DMS 273 (cell line): ENCODE results near the gene SEC24B.
A peak's percentile ranks its signal among the peaks of the same experiment; 100 is the strongest.
"Not testable (repeated sequence)": the region's sequence is repeated elsewhere in the genome, so short reads cannot be mapped to it uniquely, and the experiment has no call there.

Experiments used
- DNase-seq: peaks from one replicate; lab custom pipeline; 2025; ENCODE audit not compliant: unreplicated experiment; lab: John Stamatoyannopoulos, UW

SEC24B gene

DNA sequence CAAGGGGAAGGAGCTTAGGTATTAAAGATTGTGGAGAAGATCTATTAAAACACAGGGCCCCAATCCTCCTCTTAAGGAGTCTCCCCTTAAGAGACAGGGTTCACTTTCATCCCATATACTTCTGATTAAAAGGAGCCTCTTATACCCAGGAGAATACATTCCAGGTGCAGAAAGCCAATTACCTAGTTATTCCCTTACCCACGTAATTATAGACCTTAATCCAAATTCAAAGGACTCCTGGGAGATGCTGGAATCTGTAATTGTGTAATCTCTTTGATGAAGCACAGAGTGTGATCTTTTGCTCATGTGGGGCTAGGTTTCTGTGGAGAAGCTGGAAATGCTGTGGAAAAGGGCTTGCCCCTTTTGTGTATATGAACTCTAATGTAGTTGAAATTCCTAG, 1.4 kb upstream of the SEC24B start:
- no peak for DNase-seq

DNA sequence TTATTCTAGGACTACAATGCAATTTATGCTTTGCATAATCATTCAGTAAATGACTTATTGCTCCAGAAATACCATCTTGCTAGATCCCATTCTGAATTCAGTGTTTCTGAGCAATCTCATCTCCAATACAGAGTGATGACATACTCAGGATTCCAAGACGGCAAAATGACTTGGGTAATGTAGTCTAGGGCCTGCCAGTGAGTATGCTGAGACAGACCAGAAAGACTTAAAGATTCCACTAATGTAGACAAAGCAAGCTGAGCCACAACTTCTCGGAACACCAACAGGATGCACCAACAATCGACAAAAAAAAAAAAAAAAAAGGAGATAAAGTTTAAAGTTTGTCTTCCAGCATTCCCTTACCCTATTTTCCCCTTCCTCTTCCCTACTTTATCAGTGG, 919 bp upstream of the SEC24B start:
- no peak for DNase-seq

DNA sequence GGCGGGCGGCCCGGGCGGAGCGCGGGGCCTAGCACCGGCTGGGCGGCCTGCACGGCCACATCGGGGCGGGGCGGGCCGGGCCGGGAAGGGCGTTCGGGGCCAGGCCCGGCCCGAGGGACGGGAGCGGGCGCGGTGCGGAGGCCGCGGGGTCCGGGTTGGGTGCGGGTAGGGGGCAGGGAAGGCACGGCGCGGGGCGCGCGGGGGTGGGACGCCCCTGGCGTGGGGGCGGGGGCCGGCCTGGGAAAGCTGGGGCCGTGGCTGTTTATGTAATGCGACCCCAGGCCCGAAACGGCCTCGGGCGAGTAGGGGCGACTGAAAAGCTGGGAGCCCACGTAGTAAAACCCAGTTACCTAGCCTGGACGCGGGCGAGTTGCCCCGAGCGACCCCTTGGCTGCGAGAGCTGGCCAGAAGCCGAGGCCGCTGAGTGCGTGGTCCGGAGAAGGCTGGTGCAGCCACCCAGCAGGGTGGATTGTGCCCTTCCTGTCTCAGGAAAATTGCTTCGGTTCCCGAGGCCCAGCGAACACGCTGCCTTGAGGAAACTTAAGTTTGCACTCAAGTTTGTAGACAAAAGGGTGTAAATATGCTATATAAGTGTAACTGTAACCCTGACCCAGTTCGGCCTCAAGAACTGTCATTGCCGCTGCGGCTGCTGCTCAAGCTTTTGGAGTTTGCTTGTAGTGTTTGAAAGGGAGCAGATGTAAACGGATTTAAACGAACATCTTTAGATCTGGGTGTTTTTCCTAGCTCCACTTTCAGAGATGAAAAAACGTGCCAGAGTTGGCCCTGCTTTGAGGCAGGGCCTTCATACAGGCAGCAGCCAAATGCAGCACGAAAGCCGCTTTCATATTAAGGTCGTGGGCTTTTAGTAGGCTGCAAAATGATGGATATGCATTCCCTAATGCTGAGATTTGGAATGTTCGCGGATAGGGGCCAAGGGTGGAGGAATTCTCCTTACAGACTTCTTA, 674 bp downstream of the SEC24B start:
- peak; percentile 59 for DNase-seq

DNA sequence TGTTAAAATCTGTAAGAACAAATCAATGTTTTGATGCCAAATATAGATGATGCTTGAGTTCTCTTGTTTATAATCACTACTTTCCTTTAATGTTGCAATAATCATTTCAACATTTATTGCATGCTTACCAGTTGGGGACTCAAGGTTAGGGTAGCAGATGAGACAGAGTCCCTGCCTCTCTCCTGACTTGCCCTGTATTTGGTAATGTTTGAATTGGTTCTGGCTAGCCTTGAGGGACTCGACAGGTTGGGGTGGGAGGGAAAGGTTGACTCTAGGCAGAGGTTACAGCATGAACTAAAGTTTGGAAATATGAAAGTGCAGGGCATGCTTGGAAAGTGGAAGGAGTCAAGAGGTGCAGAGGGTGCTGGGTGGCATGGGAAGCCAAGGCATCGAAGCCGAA, 2.0 kb downstream of the SEC24B start:
- DNase-seq: no peak

DNA sequence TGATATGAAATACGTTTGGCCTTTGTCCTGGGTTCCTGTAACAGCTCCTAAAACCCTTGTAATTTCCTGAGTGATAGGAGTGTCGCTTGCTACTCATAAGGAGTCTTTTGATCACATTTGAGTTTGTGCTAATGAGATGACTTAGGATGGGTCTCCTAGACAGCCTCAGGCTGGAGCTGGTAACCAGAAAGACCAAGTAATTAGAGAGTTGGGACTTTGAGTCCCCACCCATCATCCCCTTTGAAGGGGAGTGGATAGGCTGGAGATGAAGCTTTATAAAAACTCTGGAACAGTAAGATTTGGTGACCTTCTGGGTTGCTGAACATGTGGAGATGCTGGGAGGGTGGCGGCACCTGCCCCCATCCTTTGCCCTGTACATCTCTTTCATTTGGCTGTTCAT, 2.9 kb downstream of the SEC24B start:
- DNase-seq: no peak

DNA sequence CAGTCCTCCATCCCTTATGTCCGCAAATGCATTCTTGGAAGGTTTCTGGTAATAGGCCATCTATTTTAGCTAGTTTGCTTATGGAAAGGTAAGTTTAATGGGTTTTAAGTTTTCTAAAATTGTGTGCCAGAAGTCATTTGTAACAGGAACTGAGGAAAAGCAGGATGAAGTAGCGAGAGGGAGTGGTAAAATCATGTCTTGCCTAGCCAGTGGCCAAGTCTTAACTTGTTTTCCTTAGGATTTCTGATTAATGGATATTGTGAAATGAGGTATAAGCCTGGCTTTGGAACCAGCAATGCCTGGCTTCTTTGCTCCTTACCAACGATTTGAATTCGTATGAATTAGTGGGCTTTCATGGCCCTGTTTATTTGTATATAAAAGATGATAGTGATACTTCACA, 7.3 kb downstream of the SEC24B start:
- DNase-seq: no peak

DNA sequence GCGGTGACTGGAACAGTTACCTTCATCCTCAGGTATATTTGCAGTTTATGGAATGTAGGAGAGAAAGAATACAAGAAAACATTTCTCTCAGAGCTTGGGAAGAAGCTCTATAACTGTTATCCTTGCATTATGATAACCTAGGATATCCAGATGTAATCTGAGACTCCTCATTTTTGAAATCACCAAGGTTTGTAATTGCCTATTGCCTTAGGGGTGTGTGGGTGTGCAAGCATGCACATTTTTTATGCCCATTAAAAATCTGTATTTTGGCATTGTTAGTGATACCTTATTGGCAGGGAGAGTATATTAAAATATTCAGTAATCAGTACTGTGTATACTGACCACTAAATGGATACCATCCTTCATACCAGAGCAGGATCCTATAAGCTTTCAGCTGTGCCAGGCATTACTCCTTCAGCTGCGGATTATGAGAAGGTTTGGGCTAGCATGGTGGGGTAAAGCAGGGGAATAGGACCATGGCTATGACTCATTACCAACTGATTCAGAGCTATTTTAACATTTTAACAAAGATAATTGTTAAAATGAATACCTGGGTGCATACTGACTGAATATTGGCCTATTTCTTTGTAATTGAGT, 8.3 kb downstream of the SEC24B start:
- DNase-seq: no peak

DNA sequence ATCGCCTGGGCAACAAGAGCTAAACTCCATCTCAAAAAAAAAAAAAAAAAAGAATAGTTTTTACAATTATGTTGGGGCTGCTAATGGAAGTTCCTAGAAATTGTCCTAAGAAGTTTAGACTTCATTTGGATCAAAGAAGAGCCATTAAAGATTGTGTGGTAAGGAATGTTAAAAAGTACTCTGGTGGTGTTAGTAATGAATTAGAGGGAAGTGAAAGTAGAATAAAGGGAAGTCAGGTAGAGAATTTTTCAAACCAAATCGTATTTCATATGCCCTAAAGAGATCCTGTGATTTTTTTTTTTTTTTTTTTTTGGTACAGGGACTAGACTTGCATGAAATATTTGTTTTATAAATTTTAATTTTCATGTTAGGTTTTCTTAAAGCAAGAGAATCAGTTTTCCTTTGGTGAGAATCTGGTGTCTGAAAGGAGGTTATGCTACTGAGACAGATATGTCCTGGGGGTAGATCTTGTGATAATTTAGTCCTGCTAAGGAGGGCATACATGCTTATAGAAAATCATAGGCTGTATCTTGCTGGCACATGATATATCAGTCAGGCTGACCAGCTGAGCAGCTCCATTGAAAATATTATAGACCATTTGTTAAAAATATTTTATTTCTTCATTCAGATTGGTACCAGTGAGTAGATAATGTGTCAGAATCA, 10.7 kb downstream of the SEC24B start:
- no peak for DNase-seq

DNA sequence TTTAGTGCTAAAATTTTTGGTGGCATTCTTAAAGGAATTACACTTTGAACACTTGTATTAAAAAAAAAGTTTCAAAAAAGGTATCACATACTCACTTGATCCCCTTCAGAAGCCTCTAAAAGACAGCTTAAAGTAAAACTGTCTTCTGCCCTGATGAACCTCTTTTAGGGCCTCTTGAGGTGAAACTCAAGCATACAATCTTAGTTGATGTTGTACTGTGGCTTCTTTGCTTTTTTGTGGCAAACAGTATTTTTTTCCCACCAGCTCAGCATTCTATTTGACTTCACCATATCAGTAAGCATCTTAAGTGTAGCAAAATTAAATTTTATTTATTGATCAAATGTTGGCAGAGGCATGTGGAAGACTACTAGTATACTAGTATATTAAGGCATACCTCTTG, 13.7 kb downstream of the SEC24B start:
- DNase-seq: no peak

DNA sequence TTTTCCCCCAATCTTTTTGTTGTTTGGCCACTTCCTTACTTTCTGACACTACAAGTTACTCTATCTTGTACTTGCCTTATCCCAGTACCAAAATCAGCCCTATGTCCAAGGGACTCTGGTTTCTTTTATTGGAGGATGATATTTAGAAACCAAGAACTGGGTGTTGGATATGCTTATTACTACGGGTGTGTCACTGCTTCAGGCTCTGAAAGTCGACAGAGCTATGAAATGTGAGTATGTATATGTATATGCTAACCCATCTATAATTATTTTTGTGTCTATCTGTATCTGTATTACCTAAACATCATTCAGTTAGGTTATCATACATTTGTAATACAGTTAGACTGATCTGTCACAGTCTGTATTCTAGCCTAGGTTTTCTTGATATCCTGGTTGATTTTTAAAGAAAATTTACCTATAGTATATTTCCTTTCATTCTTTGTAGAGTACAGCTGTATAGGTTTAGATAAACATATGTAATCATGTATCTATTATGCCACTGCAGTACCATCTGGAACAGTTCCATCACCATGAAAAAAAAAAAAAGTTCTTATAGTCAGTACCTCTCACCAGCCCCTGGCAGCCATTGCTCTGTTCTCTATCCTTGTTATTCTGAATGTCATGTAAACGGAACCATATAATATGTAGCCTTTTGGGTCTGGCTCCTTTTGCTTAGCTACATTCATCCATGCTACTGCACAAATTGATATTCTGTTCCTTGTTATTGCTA, 18.1 kb downstream of the SEC24B start:
- DNase-seq: no peak

DNA sequence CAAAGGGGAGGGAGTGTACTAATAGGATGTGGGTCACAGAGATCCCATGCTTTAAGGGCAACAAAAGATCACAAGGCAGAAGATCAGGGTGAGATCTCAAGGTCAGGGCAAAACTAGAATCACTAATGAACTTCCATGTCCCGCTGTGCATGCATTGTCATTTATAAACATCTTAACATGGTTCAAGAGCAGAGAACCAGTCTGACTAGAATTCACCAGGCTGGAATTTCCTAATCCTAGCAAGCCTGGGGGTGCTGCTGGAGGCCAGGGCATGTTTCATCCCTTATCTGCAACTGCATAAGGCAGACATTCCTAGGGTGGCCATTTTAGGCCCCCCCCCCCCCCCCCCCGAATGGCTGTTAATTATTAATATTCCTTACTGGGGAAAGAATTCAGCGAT, 19.5 kb downstream of the SEC24B start:
- not testable (repeated sequence) for DNase-seq

DNA sequence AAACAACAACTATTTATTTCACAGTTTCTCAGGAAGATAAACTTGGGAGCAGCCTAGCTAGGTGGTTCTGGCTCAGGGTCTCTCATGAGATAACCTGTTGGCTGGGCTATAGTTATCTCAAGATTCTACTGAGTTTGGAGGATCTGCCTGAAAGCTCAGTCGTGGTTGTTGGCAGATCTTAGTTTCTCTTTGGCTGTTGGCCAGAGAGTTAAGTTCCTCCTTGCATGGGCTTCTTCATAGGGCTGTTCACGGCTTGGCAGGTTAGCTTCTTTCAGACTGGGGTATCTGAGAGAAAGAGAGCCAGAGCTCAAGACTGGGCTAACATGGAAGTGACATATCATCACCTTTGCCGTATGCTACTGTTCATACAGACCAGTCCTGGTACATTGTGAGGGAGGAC, 28.7 kb downstream of the SEC24B start:
- DNase-seq: peak; percentile 10

DNA sequence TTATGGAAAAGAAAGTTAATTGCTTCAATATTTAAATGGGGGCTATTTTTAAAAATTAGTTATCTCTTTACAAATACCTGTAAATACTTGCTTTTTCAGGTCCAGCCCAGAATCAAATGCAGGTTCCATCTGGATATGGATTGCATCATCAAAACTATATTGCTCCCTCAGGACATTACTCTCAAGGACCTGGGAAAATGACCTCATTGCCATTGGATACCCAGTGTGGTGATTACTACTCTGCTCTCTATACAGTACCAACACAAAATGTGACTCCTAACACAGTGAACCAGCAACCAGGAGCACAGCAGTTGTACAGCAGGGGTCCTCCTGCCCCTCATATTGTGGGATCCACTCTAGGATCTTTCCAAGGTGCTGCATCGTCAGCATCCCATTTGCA, 29.2 kb downstream of the SEC24B start:
- peak; percentile 34 for DNase-seq

DNA sequence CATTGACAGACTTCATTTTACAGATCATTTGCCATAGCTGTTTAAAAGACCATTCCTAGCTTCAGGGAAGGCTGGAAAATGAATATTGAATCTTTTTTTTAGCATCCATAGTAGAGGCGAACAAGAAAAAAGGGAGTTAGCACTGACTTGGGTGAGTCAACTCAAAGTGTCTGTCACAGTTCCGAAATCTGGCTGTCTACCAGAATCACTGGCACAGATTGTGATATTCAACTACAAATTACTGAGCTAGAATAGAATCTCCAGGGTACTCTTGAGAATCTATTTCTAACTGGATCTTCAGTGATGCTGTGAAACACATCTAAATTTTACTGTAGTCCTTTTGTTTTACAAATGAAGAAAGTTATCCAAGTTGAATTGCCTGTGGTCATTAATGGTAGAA, 31.5 kb downstream of the SEC24B start:
- no peak for DNase-seq

DNA sequence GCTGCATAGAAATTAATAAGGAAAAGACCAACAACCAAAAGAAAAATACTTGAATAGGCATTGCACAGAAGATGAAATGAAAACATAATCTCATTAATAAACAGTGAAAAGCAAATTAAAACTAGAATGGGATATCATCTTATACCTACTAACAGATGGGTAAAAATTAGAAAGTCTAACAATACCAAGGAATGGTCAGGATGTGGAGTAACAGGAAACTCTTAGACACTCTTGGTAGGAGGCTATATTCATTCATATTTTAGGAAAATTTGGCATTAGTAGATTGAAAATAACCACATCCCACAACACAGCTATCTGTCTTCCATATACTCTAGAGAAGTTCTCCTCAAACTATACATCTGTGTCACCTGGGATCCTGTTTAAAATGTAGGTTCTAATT, 36.3 kb downstream of the SEC24B start:
- no peak for DNase-seq

DNA sequence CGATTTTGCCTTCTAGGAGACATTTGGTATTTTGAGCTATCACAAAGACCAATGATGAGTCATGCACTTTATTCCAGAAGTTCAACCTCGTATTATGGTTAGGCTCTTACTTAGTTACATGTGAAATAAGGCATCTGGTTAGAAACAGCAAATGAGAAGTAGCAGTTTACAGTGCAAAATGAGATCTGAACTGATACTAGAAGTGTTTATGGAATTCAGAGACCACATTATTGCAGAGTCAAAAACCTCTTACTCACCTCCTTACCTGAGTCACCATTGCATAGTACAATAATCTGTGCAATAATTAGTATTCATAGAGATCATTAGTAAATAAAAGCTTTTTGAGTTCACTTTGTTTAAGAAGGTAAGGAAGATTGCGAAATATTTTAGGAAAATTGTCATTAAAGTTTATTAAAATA, 38.7 kb downstream of the SEC24B start:
- DNase-seq: peak; percentile 9

DNA sequence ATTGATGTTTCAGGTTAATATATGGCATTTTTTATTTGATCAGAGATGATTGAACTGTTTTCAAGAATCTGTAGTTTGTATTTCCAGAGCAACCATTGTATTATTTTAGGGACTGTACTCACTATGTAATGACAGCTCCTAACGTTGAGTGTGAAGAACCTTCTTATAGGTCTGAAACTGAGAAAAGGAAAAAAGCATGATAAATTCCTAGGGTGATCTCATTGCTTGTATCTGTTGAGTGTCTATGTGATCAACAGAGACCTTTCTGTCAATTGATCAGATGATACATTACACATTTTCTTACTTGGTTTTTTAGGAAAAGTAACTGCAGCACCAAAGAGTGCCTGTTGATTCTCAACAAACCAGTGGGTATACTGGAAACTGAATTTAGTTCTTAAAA, 40.2 kb downstream of the SEC24B start:
- DNase-seq: no peak

DNA sequence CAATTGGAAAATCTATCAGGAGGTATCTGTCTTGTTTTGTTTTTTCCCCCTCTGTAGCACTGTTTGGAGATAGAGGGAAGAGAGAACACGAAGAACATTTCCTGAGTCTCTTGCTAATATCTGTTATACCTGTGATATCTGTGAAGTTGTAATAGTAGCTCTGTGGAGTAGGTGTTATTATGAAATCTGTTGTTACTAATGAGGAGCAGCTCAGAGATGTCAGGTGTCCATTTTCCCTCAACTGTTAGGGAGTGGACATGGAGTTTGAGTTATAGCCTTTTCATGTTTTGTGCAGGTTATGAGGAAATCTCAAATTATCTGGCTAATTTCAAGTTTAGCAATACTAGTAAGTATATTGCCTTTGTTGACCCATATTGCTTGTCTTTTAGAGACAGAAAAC, 52.4 kb downstream of the SEC24B start:
- DNase-seq: no peak

DNA sequence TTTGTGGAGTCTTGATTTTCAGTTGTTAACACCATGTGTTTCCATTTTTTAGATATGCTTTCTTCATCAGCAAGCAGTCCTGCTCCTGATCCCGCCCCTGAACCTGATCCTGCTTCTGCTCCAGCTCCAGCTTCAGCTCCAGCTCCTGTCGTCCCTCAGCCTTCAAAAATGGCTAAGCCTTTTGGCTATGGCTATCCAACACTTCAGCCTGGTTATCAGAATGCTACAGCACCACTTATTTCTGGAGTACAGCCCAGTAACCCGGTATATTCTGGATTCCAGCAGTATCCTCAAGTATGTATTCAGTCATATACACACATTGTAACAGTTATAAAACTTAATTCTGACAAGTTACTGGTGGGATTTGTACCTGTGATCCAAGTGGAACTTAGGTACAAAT, 60.9 kb downstream of the SEC24B start:
- DNase-seq: no peak

DNA sequence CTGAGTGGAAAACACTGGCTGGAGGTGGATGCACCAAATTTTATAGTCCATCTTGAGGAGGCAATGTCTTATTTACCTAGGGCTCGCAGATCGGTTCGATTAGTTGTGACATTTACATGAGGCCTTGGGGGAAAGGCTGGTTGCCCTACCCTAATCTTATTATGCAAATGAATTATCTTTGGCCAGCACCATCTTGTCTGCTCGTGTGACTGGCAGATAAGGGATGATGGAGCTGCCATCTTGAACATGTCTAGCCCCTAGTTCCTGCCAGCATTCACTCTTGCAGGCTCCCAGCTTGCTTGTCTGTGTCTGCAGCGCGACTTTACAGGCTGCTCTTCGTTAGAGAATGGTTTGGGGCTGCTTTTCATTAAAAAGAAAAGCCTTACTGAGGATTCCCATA, 61.9 kb downstream of the SEC24B start:
- DNase-seq: no peak

DNA sequence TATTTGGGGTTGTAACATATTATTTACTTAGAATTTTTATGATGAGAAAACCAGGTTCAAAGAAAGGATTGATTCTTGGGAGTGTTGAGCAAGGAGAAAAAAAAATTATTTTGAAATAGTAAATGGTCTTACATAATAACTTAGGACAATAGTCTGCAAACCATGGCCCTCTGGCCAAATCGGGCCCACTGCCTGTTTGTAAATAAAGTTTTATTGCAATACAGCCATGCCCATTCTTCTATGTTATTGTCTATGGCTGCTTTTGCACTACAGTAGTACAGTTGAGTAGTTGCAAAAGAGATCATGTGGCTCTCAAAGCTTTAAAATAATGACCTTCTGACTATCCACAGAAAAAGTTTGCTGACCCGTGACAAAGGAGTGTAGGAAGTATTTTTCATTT, 63.3 kb downstream of the SEC24B start:
- no peak for DNase-seq
